GM23338 (cell line): Measurements from ENCODE around the gene ERN1. TPM values are rescaled to one million over a fixed set of nuclear protein-coding genes. Genes with fewer than 3 reads are reported as not detected.

Source experiments
- ATAC-seq: fragments of 200-7000 bp; cut with Tn5 transposase; 3 replicates; pipeline ENCODE4 v1.9.1; 2020
- DNase-seq: peaks from one replicate; pipeline ENCODE4 v3.0.0-alpha.2; 2015; ENCODE audit warnings: low spot score
- H2AFZ ChIP-seq: fragments of 200-600 bp; sonication (generic); 2 replicates; pipeline ENCODE4 v1.8.0; 2016; ENCODE audit warnings: antibody characterized with exemption, mild to moderate bottlenecking, moderate library complexity
- H3F3A ChIP-seq: fragments of 200-600 bp; sonication (generic); replicated peaks from 2 replicates; pipeline ENCODE4 v1.8.0; 2017; ENCODE audit warnings: antibody characterized with exemption, mixed run types, low read depth
- H3K27ac ChIP-seq: fragments of 200-600 bp; sonication (generic); 2 replicates; pipeline ENCODE4 v1.6.1; 2016; ENCODE audit warnings: low read depth
- H3K27me3 ChIP-seq: fragments of 200-600 bp; sonication (generic); 2 replicates; pipeline ENCODE4 v1.8.0; 2016; ENCODE audit warnings: mild to moderate bottlenecking, mixed run types, moderate library complexity; ENCODE audit not compliant: insufficient read depth
- H3K36me3 ChIP-seq: fragments of 200-600 bp; sonication (generic); 2 replicates; pipeline ENCODE4 v1.8.0; 2016; ENCODE audit warnings: mild to moderate bottlenecking; ENCODE audit not compliant: insufficient read depth
- H3K4me1 ChIP-seq: fragments of 200-600 bp; sonication (generic); 2 replicates; pipeline ENCODE4 v1.8.0; 2016; ENCODE audit warnings: mild to moderate bottlenecking, moderate library complexity; ENCODE audit not compliant: insufficient read depth
- H3K4me2 ChIP-seq: fragments of 200-600 bp; sonication (generic); 2 replicates; pipeline ENCODE4 v1.7.1; 2017; ENCODE audit warnings: mixed run types
- H3K4me3 ChIP-seq: fragments of 200-600 bp; sonication (generic); 2 replicates; pipeline ENCODE4 v1.6.1; 2016; ENCODE audit warnings: mixed run types
- H3K79me2 ChIP-seq: fragments of 200-600 bp; sonication (generic); replicated peaks from 2 replicates; pipeline ENCODE4 v1.8.0; 2017; ENCODE audit warnings: mild to moderate bottlenecking; ENCODE audit not compliant: insufficient read depth
- H3K9me2 ChIP-seq: fragments of 200-600 bp; sonication (generic); 2 replicates; pipeline ENCODE4 v1.8.0; 2017; ENCODE audit not compliant: insufficient read depth
- H4K20me1 ChIP-seq: fragments of 200-600 bp; sonication (generic); replicated peaks from 2 replicates; pipeline ENCODE4 v1.8.0; 2017; ENCODE audit warnings: mild to moderate bottlenecking; ENCODE audit not compliant: insufficient read depth
- H3K27ac Mint-ChIP-seq: 2 replicates; pipeline ENCODE4 v1.8.0; 2020; ENCODE audit warnings: inconsistent platforms, mild to moderate bottlenecking, moderate library complexity, mixed read lengths
- H3K27me3 Mint-ChIP-seq: 3 replicates; pipeline ENCODE4 v1.8.0; 2022; ENCODE audit warnings: low read depth, mild to moderate bottlenecking, moderate library complexity, mixed read lengths, inconsistent platforms; ENCODE audit not compliant: insufficient read depth, poor library complexity
- H3K36me3 Mint-ChIP-seq: 3 replicates; pipeline ENCODE4 v1.8.0; 2021; ENCODE audit warnings: low read depth, mild to moderate bottlenecking, inconsistent platforms, moderate library complexity, mixed read lengths
- H3K4me1 Mint-ChIP-seq: 3 replicates; pipeline ENCODE4 v1.8.0; 2020; ENCODE audit warnings: mild to moderate bottlenecking, inconsistent platforms, mixed read lengths
- H3K4me3 Mint-ChIP-seq: 3 replicates; pipeline ENCODE4 v1.8.0; 2021; ENCODE audit warnings: moderate library complexity, mild to moderate bottlenecking, inconsistent platforms, mixed read lengths
- H3K9me3 Mint-ChIP-seq: 3 replicates; pipeline ENCODE4 v1.8.0; 2020; ENCODE audit warnings: moderate library complexity, mild to moderate bottlenecking, inconsistent platforms, mixed read lengths
- CREB1 ChIP-seq: fragments of 250-450 bp; sonication (Bioruptor Pico); IDR thresholded peaks from 2 replicates; pipeline ENCODE4 v1.5.0; 2020; ENCODE audit warnings: low read depth, mild to moderate bottlenecking, moderate library complexity
- EZH2 ChIP-seq: fragments of 200-600 bp; sonication (generic); IDR thresholded peaks from one replicate; pipeline ENCODE4 v1.8.0; 2017; ENCODE audit warnings: antibody characterized with exemption, mild to moderate bottlenecking, low read depth; ENCODE audit not compliant: unreplicated experiment
- EZH2phosphoT487 ChIP-seq: fragments of 200-600 bp; sonication (generic); IDR thresholded peaks from one replicate; pipeline ENCODE4 v1.8.1; 2018; ENCODE audit warnings: antibody characterized with exemption; ENCODE audit not compliant: unreplicated experiment
- JUNB ChIP-seq: IDR thresholded peaks from one replicate; pipeline ENCODE4 v1.6.1; 2016; ENCODE audit warnings: antibody characterized with exemption; ENCODE audit not compliant: unreplicated experiment
- NANOG ChIP-seq: IDR thresholded peaks from 2 replicates; pipeline ENCODE4 v1.6.1; 2016; ENCODE audit warnings: antibody characterized with exemption, borderline replicate concordance
- POLR2AphosphoS5 ChIP-seq: IDR thresholded peaks from 2 replicates; pipeline ENCODE4 v1.6.1; 2016; ENCODE audit warnings: antibody characterized with exemption, low read depth
- STAT1 ChIP-seq: IDR thresholded peaks from one replicate; pipeline ENCODE4 v1.6.1; 2016; ENCODE audit warnings: antibody characterized with exemption; ENCODE audit not compliant: unreplicated experiment
- ZNF114 ChIP-seq: fragments of 250-450 bp; sonication (Bioruptor Pico); IDR thresholded peaks from 2 replicates; pipeline ENCODE4 v1.5.0; 2020; ENCODE audit warnings: mild to moderate bottlenecking, moderate library complexity
- ZNF331 ChIP-seq: fragments of 250-450 bp; sonication (Bioruptor Pico); IDR thresholded peaks from 2 replicates; pipeline ENCODE4 v1.5.0; 2020; ENCODE audit warnings: low read depth, mild to moderate bottlenecking, moderate library complexity
- polyA plus RNA-seq: library from polyadenylated mRNA; unstranded; fragments of >200 nt; fragmentation: Nextera tagmentation; extraction: Ambion mirVana; gene quantifications from 2 replicates; pipeline ENCODE4 v1.2.1, GENCODE V29; 2016
- total RNA-seq: library from RNA; depleted of rRNA; stranded (reverse); fragments of >200 nt; shearing (Covaris generic); gene quantifications from 2 replicates; pipeline ENCODE4 v1.2.3, GENCODE V29; 2014
- TF ChIP-seq, protein P1 (sequence below): IDR thresholded peaks from one replicate; pipeline ENCODE4 v1.6.1; 2018; ENCODE audit warnings: antibody characterized with exemption; ENCODE audit not compliant: unreplicated experiment
- TF ChIP-seq, protein P2 (sequence below): fragments of 250-450 bp; sonication (Bioruptor Pico); IDR thresholded peaks from 2 replicates; pipeline ENCODE4 v1.5.0; 2020; ENCODE audit warnings: mild to moderate bottlenecking, moderate library complexity
- TF ChIP-seq, protein P3 (sequence below), 2 experiments: fragments of 200-600 bp in 1 of 2; sonication (generic) in 1 of 2; conservative IDR thresholded peaks; 2 replicates each; pipeline versions ENCODE4 v1.5.1 to v1.6.1; 2016 to 2017; ENCODE audit warnings: antibody characterized with exemption in 2 of 2, low read depth in 2 of 2, mild to moderate bottlenecking in 2 of 2, moderate library complexity in 1 of 2
- TF ChIP-seq, protein P4 (sequence below): IDR thresholded peaks from 2 replicates; pipeline ENCODE4 v1.6.1; 2016; ENCODE audit warnings: antibody characterized with exemption

ERN1 gene
- total and polyA plus RNA-seq, 2 experiments from 2014 or later = 5.9 to 7.5 TPM

DNA sequence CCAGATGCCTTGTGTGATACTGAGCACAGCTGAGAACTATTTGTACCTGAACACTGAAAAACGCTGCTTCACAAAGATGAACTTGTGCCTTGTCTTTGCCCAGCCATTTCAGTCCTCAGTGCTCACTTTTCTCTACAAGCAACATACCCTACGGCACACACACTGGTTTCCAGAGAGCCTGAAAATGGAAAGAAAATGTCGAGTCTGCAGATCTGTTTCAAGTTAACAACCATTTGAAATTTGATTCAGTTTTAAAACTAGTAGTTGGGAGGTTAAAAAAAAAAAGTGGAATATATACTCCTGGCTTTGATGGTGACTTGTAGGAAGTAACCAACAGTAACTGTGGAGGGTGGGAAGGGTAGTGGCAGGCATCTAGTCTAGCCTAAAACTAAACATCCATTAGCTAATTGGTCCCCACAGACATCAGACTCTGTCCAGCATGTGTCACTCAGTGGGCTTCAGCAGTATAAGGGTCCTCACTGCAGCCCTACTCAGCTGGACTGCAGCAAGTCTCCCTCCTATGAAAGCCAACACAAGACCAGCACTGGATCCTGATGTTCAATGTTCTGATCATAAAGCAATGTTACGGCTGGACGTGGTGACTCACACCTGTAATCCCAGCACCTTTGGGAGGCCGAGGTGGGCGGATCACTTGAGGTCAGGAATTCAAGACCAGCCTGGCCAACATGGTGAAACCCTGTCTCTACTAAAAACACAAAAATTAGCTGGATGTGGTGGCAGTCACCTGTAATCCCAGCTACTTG is 27.1 kb downstream of the ERN1 start:
- H4K20me1 ChIP-seq = no peaks in the 10 kb centered on the region
- Mint-ChIP-seq H3K27ac (no peak overlapping the region), H3K4me3 (no peak overlapping the region), H3K4me1 (no peaks in the 10 kb centered on the region), H3K36me3 (no peaks in the 10 kb centered on the region), H3K27me3 (peaks cover 6% of the 10 kb centered on the region), H3K9me3 (no peaks in the 10 kb centered on the region)
- H3K36me3 ChIP-seq = no peaks in the 10 kb centered on the region
- H2AFZ ChIP-seq = no peak overlapping the region
- no peaks in the 10 kb centered on the region for H3K27me3 ChIP-seq
- H3K79me2 ChIP-seq = no peaks in the 10 kb centered on the region
- H3K27ac ChIP-seq = no peak overlapping the region
- no peak for TF ChIP-seq EZH2phosphoT487
- TF ChIP-seq STAT1 = no peak
- TF ChIP-seq, protein P1, sequence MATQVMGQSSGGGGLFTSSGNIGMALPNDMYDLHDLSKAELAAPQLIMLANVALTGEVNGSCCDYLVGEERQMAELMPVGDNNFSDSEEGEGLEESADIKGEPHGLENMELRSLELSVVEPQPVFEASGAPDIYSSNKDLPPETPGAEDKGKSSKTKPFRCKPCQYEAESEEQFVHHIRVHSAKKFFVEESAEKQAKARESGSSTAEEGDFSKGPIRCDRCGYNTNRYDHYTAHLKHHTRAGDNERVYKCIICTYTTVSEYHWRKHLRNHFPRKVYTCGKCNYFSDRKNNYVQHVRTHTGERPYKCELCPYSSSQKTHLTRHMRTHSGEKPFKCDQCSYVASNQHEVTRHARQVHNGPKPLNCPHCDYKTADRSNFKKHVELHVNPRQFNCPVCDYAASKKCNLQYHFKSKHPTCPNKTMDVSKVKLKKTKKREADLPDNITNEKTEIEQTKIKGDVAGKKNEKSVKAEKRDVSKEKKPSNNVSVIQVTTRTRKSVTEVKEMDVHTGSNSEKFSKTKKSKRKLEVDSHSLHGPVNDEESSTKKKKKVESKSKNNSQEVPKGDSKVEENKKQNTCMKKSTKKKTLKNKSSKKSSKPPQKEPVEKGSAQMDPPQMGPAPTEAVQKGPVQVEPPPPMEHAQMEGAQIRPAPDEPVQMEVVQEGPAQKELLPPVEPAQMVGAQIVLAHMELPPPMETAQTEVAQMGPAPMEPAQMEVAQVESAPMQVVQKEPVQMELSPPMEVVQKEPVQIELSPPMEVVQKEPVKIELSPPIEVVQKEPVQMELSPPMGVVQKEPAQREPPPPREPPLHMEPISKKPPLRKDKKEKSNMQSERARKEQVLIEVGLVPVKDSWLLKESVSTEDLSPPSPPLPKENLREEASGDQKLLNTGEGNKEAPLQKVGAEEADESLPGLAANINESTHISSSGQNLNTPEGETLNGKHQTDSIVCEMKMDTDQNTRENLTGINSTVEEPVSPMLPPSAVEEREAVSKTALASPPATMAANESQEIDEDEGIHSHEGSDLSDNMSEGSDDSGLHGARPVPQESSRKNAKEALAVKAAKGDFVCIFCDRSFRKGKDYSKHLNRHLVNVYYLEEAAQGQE = no peak
- TF ChIP-seq, protein P2, sequence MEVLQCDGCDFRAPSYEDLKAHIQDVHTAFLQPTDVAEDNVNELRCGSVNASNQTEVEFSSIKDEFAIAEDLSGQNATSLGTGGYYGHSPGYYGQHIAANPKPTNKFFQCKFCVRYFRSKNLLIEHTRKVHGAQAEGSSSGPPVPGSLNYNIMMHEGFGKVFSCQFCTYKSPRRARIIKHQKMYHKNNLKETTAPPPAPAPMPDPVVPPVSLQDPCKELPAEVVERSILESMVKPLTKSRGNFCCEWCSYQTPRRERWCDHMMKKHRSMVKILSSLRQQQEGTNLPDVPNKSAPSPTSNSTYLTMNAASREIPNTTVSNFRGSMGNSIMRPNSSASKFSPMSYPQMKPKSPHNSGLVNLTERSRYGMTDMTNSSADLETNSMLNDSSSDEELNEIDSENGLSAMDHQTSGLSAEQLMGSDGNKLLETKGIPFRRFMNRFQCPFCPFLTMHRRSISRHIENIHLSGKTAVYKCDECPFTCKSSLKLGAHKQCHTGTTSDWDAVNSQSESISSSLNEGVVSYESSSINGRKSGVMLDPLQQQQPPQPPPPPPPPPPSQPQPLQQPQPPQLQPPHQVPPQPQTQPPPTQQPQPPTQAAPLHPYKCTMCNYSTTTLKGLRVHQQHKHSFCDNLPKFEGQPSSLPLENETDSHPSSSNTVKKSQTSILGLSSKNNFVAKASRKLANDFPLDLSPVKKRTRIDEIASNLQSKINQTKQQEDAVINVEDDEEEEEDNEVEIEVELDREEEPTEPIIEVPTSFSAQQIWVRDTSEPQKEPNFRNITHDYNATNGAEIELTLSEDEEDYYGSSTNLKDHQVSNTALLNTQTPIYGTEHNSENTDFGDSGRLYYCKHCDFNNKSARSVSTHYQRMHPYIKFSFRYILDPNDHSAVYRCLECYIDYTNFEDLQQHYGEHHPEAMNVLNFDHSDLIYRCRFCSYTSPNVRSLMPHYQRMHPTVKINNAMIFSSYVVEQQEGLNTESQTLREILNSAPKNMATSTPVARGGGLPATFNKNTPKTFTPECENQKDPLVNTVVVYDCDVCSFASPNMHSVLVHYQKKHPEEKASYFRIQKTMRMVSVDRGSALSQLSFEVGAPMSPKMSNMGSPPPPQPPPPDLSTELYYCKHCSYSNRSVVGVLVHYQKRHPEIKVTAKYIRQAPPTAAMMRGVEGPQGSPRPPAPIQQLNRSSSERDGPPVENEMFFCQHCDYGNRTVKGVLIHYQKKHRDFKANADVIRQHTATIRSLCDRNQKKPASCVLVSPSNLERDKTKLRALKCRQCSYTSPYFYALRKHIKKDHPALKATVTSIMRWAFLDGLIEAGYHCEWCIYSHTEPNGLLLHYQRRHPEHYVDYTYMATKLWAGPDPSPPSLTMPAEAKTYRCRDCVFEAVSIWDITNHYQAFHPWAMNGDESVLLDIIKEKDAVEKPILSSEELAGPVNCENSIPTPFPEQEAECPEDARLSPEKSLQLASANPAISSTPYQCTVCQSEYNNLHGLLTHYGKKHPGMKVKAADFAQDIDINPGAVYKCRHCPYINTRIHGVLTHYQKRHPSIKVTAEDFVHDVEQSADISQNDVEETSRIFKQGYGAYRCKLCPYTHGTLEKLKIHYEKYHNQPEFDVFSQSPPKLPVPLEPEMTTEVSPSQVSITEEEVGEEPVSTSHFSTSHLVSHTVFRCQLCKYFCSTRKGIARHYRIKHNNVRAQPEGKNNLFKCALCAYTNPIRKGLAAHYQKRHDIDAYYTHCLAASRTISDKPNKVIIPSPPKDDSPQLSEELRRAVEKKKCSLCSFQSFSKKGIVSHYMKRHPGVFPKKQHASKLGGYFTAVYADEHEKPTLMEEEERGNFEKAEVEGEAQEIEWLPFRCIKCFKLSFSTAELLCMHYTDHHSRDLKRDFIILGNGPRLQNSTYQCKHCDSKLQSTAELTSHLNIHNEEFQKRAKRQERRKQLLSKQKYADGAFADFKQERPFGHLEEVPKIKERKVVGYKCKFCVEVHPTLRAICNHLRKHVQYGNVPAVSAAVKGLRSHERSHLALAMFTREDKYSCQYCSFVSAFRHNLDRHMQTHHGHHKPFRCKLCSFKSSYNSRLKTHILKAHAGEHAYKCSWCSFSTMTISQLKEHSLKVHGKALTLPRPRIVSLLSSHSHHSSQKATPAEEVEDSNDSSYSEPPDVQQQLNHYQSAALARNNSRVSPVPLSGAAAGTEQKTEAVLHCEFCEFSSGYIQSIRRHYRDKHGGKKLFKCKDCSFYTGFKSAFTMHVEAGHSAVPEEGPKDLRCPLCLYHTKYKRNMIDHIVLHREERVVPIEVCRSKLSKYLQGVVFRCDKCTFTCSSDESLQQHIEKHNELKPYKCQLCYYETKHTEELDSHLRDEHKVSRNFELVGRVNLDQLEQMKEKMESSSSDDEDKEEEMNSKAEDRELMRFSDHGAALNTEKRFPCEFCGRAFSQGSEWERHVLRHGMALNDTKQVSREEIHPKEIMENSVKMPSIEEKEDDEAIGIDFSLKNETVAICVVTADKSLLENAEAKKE = no peak
- TF ChIP-seq CREB1 (CRISPR knock-in tag) = no peak
- TF ChIP-seq ZNF114 (CRISPR knock-in tag) = no peak
- no peak for TF ChIP-seq NANOG
- TF ChIP-seq POLR2AphosphoS5 = no peak
- no peak for TF ChIP-seq JUNB
- TF ChIP-seq, protein P3, sequence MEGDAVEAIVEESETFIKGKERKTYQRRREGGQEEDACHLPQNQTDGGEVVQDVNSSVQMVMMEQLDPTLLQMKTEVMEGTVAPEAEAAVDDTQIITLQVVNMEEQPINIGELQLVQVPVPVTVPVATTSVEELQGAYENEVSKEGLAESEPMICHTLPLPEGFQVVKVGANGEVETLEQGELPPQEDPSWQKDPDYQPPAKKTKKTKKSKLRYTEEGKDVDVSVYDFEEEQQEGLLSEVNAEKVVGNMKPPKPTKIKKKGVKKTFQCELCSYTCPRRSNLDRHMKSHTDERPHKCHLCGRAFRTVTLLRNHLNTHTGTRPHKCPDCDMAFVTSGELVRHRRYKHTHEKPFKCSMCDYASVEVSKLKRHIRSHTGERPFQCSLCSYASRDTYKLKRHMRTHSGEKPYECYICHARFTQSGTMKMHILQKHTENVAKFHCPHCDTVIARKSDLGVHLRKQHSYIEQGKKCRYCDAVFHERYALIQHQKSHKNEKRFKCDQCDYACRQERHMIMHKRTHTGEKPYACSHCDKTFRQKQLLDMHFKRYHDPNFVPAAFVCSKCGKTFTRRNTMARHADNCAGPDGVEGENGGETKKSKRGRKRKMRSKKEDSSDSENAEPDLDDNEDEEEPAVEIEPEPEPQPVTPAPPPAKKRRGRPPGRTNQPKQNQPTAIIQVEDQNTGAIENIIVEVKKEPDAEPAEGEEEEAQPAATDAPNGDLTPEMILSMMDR (conservative IDR thresholded peaks at IDR 0.05; ENCODE audit: low read depth in 2 of 2) = no peak
- no peak for TF ChIP-seq ZNF331 (CRISPR knock-in tag)
- no peak for TF ChIP-seq EZH2
- TF ChIP-seq, protein P4, sequence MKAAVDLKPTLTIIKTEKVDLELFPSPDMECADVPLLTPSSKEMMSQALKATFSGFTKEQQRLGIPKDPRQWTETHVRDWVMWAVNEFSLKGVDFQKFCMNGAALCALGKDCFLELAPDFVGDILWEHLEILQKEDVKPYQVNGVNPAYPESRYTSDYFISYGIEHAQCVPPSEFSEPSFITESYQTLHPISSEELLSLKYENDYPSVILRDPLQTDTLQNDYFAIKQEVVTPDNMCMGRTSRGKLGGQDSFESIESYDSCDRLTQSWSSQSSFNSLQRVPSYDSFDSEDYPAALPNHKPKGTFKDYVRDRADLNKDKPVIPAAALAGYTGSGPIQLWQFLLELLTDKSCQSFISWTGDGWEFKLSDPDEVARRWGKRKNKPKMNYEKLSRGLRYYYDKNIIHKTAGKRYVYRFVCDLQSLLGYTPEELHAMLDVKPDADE = no peak
- H3K9me2 ChIP-seq = no peaks in the 10 kb centered on the region
- H3F3A ChIP-seq = no peaks in the 10 kb centered on the region
- no peak for ATAC-seq
- H3K4me3 ChIP-seq = no peak overlapping the region
- no peak overlapping the region for H3K4me2 ChIP-seq
- no peak for DNase-seq
- H3K4me1 ChIP-seq = no peaks in the 10 kb centered on the region
